HepG2 (cell line): ENCODE measurements around the gene ZCCHC7. TPM values are rescaled to one million over a fixed set of nuclear protein-coding genes. Genes with fewer than 3 reads are reported as not detected.

Source experiments
- ATAC-seq: fragments of 200-7000 bp; cut with Tn5 transposase; 3 replicates; pipeline ENCODE4 v1.9.1; 2020; ENCODE audit warnings: mild to moderate bottlenecking, moderate library complexity
- BruUV-seq: library from RNA; stranded (reverse); fragments of 400-500 nt; replicated peaks from 2 replicates; lab custom pipeline; 2021; lab: Mats Ljungman, UMichigan
- CTCF ChIA-PET: fragments of 300-600 bp; formaldehyde crosslinking; extraction: SDS; loops from one replicate; lab custom pipeline; 2021; ENCODE audit warnings: low total read pairs, inconsistent platforms, low intra/inter-chr PET ratio; lab: Yijun Ruan, JAX
- POLR2A ChIA-PET: fragments of 350-600 bp; sonication (Branson Sonifier 250); formaldehyde crosslinking; loops from one replicate; lab custom pipeline; 2020; ENCODE audit warnings: antibody characterized with exemption, inconsistent platforms; lab: Yijun Ruan, JAX
- DNase-seq: peaks from one replicate; pipeline ENCODE4 v3.0.0-alpha.2; 2015; ENCODE audit warnings: low spot score
- FAIRE-seq: peaks from 3 replicates; lab custom pipeline; 2011; peaks lifted over from hg19 to GRCh38; lab: Jason Lieb, UNC
- H2AFZ ChIP-seq: one replicate; pipeline ENCODE4 v1.6.1; 2011; ENCODE audit warnings: low read length, inconsistent platforms
- H3K27ac ChIP-seq: fragments of 300-600 bp; 3 replicates; pipeline ENCODE4 v1.8.0; 2011; ENCODE audit warnings: mixed run types, mild to moderate bottlenecking, mixed read lengths, low read length, inconsistent platforms; ENCODE audit not compliant: insufficient read depth; ENCODE audit errors: extremely low read length
- H3K27me3 ChIP-seq, 2 experiments: fragments of 200-600 bp in 1 of 2; 2 replicates in 1 of 2; 3 replicates in 1 of 2; pipeline versions ENCODE4 v1.6.0 to v1.8.0; 2011; ENCODE audit warnings: low read length in 2 of 2, mild to moderate bottlenecking in 2 of 2, moderate library complexity in 2 of 2, inconsistent platforms in 1 of 2; ENCODE audit not compliant: insufficient read depth in 2 of 2, control insufficient read depth in 1 of 2
- H3K36me3 ChIP-seq, 2 experiments: fragments of 200-600 bp in 1 of 2; replicated peaks in 1 of 2; 2 replicates in 1 of 2; 3 replicates in 1 of 2; pipeline versions ENCODE4 v1.5.1 to v1.8.0; 2011; ENCODE audit warnings: low read length in 2 of 2, inconsistent platforms in 1 of 2; ENCODE audit not compliant: insufficient read depth in 2 of 2, control insufficient read depth in 1 of 2
- H3K4me1 ChIP-seq: 2 replicates; pipeline ENCODE4 v1.5.1; 2012; ENCODE audit warnings: low read length, inconsistent platforms; ENCODE audit not compliant: insufficient read depth
- H3K4me2 ChIP-seq: 2 replicates; pipeline ENCODE4 v1.6.0; 2011; ENCODE audit warnings: low read depth, low read length, inconsistent platforms
- H3K4me3 ChIP-seq, 3 experiments: fragments of 200-600 bp in 1 of 3; sonication (generic), shearing (Covaris generic) in 1 of 3; replicated peaks in 1 of 3; 2 replicates each; pipeline ENCODE4 v1.5.1; 2011 to 2016; ENCODE audit warnings: low read length in 3 of 3, inconsistent platforms in 2 of 3, low read depth in 2 of 3, mild to moderate bottlenecking in 2 of 3, control low read depth in 1 of 3, mixed read lengths in 1 of 3; ENCODE audit not compliant: insufficient read depth in 1 of 3
- H3K79me2 ChIP-seq: one replicate; pipeline ENCODE4 v1.6.1; 2011; ENCODE audit warnings: low read length, inconsistent platforms; ENCODE audit not compliant: insufficient read depth
- H3K9ac ChIP-seq: 2 replicates; pipeline ENCODE4 v1.6.0; 2011; ENCODE audit warnings: mild to moderate bottlenecking, low read depth, low read length, inconsistent platforms; ENCODE audit not compliant: insufficient read depth
- H3K9me3 ChIP-seq: 2 replicates; pipeline ENCODE4 v1.5.1; 2012; ENCODE audit warnings: mild to moderate bottlenecking, low read length
- H4K20me1 ChIP-seq: 2 replicates; pipeline ENCODE4 v1.6.0; 2011; ENCODE audit warnings: inconsistent platforms, mild to moderate bottlenecking, low read length, moderate library complexity; ENCODE audit not compliant: insufficient read depth
- ATF7 ChIP-seq, 2 experiments: fragments of 450-650 bp in 1 of 2; sonication (generic) in 1 of 2; formaldehyde crosslinking in 1 of 2; IDR thresholded peaks; 2 replicates each; pipeline versions ENCODE4 v1.4.0 to v1.6.1; 2016 to 2020; ENCODE audit warnings: antibody characterized with exemption in 1 of 2, mild to moderate bottlenecking in 1 of 2, missing genetic modification reagents in 1 of 2
- CREB1 ChIP-seq, 2 experiments: fragments of 450-650 bp in 1 of 2; IDR thresholded peaks; 2 replicates each; pipeline ENCODE4 v1.6.1; 2016 to 2017; ENCODE audit warnings: control low read depth in 1 of 2, mild to moderate bottlenecking in 1 of 2, missing compliant biosample characterization in 1 of 2, missing genetic modification characterization in 1 of 2
- DPF2 ChIP-seq: sonication (generic); formaldehyde crosslinking; IDR thresholded peaks from 2 replicates; pipeline ENCODE4 v1.4.0; 2020; ENCODE audit warnings: mild to moderate bottlenecking, low read depth, missing genetic modification reagents, borderline replicate concordance
- EEA1 ChIP-seq: sonication (generic); formaldehyde crosslinking; IDR thresholded peaks from 2 replicates; pipeline ENCODE4 v1.5.1; 2020; ENCODE audit warnings: mild to moderate bottlenecking, missing genetic modification reagents, borderline replicate concordance
- KMT2B ChIP-seq: IDR thresholded peaks from 2 replicates; pipeline ENCODE4 v1.6.1; 2016; ENCODE audit warnings: missing genetic modification reagents, missing compliant biosample characterization
- MAFK ChIP-seq, 2 experiments: IDR thresholded peaks in 1 of 2; conservative IDR thresholded peaks in 1 of 2; 2 replicates each; pipeline ENCODE4 v1.6.1; 2011; ENCODE audit warnings: improper control_type of control experiment in 2 of 2, low read length in 2 of 2
- PHF5A ChIP-seq: IDR thresholded peaks from one replicate; pipeline ENCODE4 v1.6.1; 2018; ENCODE audit warnings: low read depth, missing genetic modification reagents; ENCODE audit not compliant: unreplicated experiment
- SP5 ChIP-seq: IDR thresholded peaks from 2 replicates; pipeline ENCODE4 v1.6.1; 2016; ENCODE audit warnings: low read depth, borderline replicate concordance
- TBP ChIP-seq: sonication (generic); formaldehyde crosslinking; IDR thresholded peaks from 2 replicates; pipeline ENCODE4 v1.5.0; 2020; ENCODE audit warnings: missing genetic modification reagents
- ZMYM4 ChIP-seq: sonication (generic); formaldehyde crosslinking; IDR thresholded peaks from 2 replicates; pipeline ENCODE4 v1.8.1; 2023; ENCODE audit warnings: mild to moderate bottlenecking, missing genetic modification reagents
- ZNF547 ChIP-seq: sonication (generic); formaldehyde crosslinking; IDR thresholded peaks from 2 replicates; pipeline ENCODE4 v1.5.1; 2020; ENCODE audit warnings: mild to moderate bottlenecking, missing genetic modification reagents
- ZNF562 ChIP-seq: sonication (generic); formaldehyde crosslinking; IDR thresholded peaks from 2 replicates; pipeline ENCODE4 v1.8.0; 2022; ENCODE audit warnings: missing genetic modification reagents, borderline replicate concordance
- ZNF616 ChIP-seq: sonication (generic); formaldehyde crosslinking; IDR thresholded peaks from 2 replicates; pipeline ENCODE4 v1.5.0; 2020; ENCODE audit warnings: low read depth, mild to moderate bottlenecking, missing genetic modification reagents
- ZNF629 ChIP-seq: sonication (generic); formaldehyde crosslinking; conservative IDR thresholded peaks from 2 replicates; pipeline ENCODE4 v1.5.0; 2020; ENCODE audit warnings: missing genetic modification reagents
- ZNF766 ChIP-seq: sonication (generic); formaldehyde crosslinking; IDR thresholded peaks from 2 replicates; pipeline ENCODE4 v1.5.0; 2020; ENCODE audit warnings: missing genetic modification reagents, borderline replicate concordance
- WGBS: methylation state at CpG from one replicate; pipeline ENCODE4 v1.1.6; 2017; ENCODE audit warnings: low lambda C conversion rate; 5-methylcytosine and 5-hydroxymethylcytosine counted together
- in situ Hi-C: cut with HindIII; loops from 2 replicates; pipeline ENCODE4 v1.10.0; 2017; ENCODE audit warnings: low pct_unique_long_range_greater_than_20kb; ENCODE audit not compliant: extremely low pct_ligation_motif_present
- intact Hi-C: fragments of 100-400 bp; cut with micrococcal nuclease; formaldehyde crosslinking; loops from one replicate; pipeline ENCODE4 v1.10.0; 2022; ENCODE audit not compliant: unreplicated experiment
- polyA plus RNA-seq, 8 experiments: library from polyadenylated mRNA; depleted of rRNA in 3 of 8; stranded (reverse) in 7 of 8; unstranded in 1 of 8; fragments of >200 nt; fragmentation: Illumina TruSeq in 4 of 8; extraction: Trizol in 4 of 8; gene quantifications; 2 replicates each; pipeline versions ENCODE4 v1.2.1 to v1.2.3, GENCODE V29; 2011 to 2016; ENCODE audit warnings: low read depth in 4 of 8, missing spikeins in 1 of 8, mixed read lengths in 1 of 8; ENCODE audit not compliant: insufficient read depth in 1 of 8
- total RNA-seq, 5 experiments: library from RNA; depleted of rRNA; stranded (reverse); fragments of >200 nt; fragmentation: Illumina TruSeq; extraction: Trizol; gene quantifications; 2 replicates each; pipeline ENCODE4 v1.2.3, GENCODE V29; 2016; ENCODE audit warnings: low read depth in 1 of 5
- TF ChIP-seq, protein P1 (sequence below): sonication (generic); formaldehyde crosslinking; IDR thresholded peaks from 2 replicates; pipeline ENCODE4 v1.4.0; 2020; ENCODE audit warnings: mild to moderate bottlenecking, missing genetic modification reagents, borderline replicate concordance
- TF ChIP-seq, protein P2 (sequence below), 2 experiments: fragments of 450-650 bp in 1 of 2; sonication (generic) in 1 of 2; formaldehyde crosslinking; IDR thresholded peaks; 2 replicates each; pipeline versions ENCODE4 v1.5.0 to v1.8.0; 2020 to 2022; ENCODE audit warnings: mild to moderate bottlenecking in 1 of 2, missing genetic modification reagents in 1 of 2
- TF ChIP-seq, protein P3 (sequence below): IDR thresholded peaks from 2 replicates; pipeline ENCODE4 v1.6.1; 2016

ZCCHC7 gene
- total and polyA plus RNA-seq, 2 of the 13 experiments (the other 11 are each of a cell fraction or from before 2014, with no cell fraction given), result 13.6 to 19.3 TPM

DNA sequence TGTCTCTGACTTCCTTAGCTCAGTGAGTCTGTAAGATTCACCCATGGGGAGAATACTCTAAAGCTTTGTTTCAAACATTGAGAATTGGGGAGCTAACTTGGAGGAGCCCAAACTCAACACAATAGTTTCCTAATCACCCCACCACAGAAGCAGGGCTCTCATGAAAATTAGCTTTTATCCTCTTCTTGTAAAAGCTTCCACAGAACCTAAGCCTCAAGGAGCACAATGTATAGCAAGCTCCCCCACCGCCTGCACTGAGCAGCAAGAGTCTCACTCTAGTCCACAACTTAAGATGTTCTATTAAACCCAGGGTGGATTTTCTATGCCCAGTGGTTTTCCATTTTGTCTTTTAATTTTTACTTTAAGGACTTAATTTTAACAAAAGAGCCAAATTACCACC lies 253.2 kb downstream of the ZCCHC7 start (continued):
- TF ChIP-seq, protein P1, sequence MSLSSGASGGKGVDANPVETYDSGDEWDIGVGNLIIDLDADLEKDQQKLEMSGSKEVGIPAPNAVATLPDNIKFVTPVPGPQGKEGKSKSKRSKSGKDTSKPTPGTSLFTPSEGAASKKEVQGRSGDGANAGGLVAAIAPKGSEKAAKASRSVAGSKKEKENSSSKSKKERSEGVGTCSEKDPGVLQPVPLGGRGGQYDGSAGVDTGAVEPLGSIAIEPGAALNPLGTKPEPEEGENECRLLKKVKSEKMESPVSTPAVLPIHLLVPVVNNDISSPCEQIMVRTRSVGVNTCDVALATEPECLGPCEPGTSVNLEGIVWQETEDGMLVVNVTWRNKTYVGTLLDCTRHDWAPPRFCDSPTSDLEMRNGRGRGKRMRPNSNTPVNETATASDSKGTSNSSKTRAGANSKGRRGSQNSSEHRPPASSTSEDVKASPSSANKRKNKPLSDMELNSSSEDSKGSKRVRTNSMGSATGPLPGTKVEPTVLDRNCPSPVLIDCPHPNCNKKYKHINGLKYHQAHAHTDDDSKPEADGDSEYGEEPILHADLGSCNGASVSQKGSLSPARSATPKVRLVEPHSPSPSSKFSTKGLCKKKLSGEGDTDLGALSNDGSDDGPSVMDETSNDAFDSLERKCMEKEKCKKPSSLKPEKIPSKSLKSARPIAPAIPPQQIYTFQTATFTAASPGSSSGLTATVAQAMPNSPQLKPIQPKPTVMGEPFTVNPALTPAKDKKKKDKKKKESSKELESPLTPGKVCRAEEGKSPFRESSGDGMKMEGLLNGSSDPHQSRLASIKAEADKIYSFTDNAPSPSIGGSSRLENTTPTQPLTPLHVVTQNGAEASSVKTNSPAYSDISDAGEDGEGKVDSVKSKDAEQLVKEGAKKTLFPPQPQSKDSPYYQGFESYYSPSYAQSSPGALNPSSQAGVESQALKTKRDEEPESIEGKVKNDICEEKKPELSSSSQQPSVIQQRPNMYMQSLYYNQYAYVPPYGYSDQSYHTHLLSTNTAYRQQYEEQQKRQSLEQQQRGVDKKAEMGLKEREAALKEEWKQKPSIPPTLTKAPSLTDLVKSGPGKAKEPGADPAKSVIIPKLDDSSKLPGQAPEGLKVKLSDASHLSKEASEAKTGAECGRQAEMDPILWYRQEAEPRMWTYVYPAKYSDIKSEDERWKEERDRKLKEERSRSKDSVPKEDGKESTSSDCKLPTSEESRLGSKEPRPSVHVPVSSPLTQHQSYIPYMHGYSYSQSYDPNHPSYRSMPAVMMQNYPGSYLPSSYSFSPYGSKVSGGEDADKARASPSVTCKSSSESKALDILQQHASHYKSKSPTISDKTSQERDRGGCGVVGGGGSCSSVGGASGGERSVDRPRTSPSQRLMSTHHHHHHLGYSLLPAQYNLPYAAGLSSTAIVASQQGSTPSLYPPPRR (CRISPR knock-in tag), result no peak
- no peak for TF ChIP-seq EEA1 (CRISPR knock-in tag)
- TF ChIP-seq, all 625 proteins: peak for 0

DNA sequence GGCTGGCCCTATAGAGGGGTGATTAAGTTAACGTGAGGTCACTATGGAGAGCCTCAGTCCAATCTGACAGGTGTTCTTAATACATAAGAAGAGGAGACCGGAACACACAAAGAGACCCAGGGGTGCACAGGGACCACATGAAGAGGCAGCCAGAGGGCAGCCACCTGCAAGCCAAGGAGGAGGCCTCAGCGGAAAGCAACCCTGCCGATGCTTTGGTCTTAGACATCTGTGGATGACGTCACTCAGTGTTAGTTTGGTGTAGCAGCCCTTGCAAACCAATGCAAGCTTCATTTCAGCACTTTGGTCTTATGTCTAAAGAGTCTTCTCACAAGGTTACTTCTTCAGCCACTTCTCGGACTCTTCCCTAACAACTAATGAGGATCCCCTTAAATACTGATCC lies 254.5 kb downstream of the ZCCHC7 start:
- POLR2A ChIA-PET, result no interaction called here
- intact Hi-C loops, result no loop called here
- in situ Hi-C loops, result no loop called here
- TF ChIP-seq ZNF629 (no peak), DPF2 (CRISPR knock-in tag) (no peak), ZNF766 (no peak), ZNF616 (CRISPR knock-in tag) (no peak), KMT2B (CRISPR knock-in tag) (no peak), ZNF547 (CRISPR knock-in tag) (no peak), ZMYM4 (no peak), ZNF562 (CRISPR knock-in tag) (no peak), ATF7 (IDR thresholded peaks at IDR 0.05) (peak; percentile 97), ATF7 (CRISPR knock-in tag; IDR thresholded peaks at IDR 0.05) (no peak), PHF5A (no peak), MAFK (conservative IDR thresholded peaks at IDR 0.05 in 1 of 2, IDR thresholded peaks at IDR 0.05 in 1 of 2; ENCODE audit: low read length in 2 of 2) (no peak), CREB1 (IDR thresholded peaks at IDR 0.05) (peak; percentile 93), CREB1 (CRISPR knock-in tag; IDR thresholded peaks at IDR 0.05) (no peak), SP5 (CRISPR knock-in tag) (no peak), TBP (CRISPR knock-in tag) (no peak)
- TF ChIP-seq, protein P2, sequence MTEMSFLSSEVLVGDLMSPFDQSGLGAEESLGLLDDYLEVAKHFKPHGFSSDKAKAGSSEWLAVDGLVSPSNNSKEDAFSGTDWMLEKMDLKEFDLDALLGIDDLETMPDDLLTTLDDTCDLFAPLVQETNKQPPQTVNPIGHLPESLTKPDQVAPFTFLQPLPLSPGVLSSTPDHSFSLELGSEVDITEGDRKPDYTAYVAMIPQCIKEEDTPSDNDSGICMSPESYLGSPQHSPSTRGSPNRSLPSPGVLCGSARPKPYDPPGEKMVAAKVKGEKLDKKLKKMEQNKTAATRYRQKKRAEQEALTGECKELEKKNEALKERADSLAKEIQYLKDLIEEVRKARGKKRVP (CRISPR knock-in tag; IDR thresholded peaks at IDR 0.05), result no peak
- TF ChIP-seq, protein P3, sequence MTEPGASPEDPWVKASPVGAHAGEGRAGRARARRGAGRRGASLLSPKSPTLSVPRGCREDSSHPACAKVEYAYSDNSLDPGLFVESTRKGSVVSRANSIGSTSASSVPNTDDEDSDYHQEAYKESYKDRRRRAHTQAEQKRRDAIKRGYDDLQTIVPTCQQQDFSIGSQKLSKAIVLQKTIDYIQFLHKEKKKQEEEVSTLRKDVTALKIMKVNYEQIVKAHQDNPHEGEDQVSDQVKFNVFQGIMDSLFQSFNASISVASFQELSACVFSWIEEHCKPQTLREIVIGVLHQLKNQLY (CRISPR knock-in tag), result no peak

More for the DNA sequence above, 254.5 kb downstream of the ZCCHC7 start:
- Histone ChIP-seq H3K79me2 (no peaks in the 10 kb centered on the region), H2AFZ (no peak overlapping the region), H3K9me3 (no peaks in the 10 kb centered on the region), H3K27ac (no peak overlapping the region), H4K20me1 (no peaks in the 10 kb centered on the region), H3K36me3 (no peaks in the 10 kb centered on the region), H3K4me1 (no peaks in the 10 kb centered on the region), H3K27me3 (peaks cover 0 to 5% of the 10 kb centered on the region in 2 experiments; a peak in 2 of 5 replicates), H3K9ac (no peak overlapping the region), H3K4me2 (no peak overlapping the region), H3K4me3 (no peak overlapping the region)
- WGBS, result 40% methylated on average over 6 of the region's 6 CpGs
- DNase-seq (no peak), FAIRE-seq (no peak), ATAC-seq (no peak)
- CTCF ChIA-PET, result no interaction called here
- BruUV-seq, result no TSS peak
